Stomach (tissue), 4 donors: Measurements from ENCODE around the gene ABR.

Experiments used
- EP300 ChIP-seq: sonication (generic); formaldehyde crosslinking; IDR thresholded peaks from one replicate; pipeline ENCODE4 v1.6.1; 2017; ENCODE audit warnings: antibody characterized with exemption
- POLR2AphosphoS5 ChIP-seq, 3 donors: sonication (generic); formaldehyde crosslinking; IDR thresholded peaks; one replicate each; pipeline ENCODE4 v1.6.1; 2016; ENCODE audit warnings: antibody characterized with exemption in 3 of 3
- TF ChIP-seq, protein P1 (sequence below), 7 experiments: fragments of 450-650 bp in 4 of 7; fragments of 200-600 bp in 3 of 7; sonication (generic) in 3 of 7; IDR thresholded peaks; one replicate each; pipeline ENCODE4 v1.5.1; 2016 to 2019; ENCODE audit warnings: antibody characterized with exemption in 7 of 7, control low read depth in 2 of 7, mild to moderate bottlenecking in 1 of 7

- TF ChIP-seq, protein P1, sequence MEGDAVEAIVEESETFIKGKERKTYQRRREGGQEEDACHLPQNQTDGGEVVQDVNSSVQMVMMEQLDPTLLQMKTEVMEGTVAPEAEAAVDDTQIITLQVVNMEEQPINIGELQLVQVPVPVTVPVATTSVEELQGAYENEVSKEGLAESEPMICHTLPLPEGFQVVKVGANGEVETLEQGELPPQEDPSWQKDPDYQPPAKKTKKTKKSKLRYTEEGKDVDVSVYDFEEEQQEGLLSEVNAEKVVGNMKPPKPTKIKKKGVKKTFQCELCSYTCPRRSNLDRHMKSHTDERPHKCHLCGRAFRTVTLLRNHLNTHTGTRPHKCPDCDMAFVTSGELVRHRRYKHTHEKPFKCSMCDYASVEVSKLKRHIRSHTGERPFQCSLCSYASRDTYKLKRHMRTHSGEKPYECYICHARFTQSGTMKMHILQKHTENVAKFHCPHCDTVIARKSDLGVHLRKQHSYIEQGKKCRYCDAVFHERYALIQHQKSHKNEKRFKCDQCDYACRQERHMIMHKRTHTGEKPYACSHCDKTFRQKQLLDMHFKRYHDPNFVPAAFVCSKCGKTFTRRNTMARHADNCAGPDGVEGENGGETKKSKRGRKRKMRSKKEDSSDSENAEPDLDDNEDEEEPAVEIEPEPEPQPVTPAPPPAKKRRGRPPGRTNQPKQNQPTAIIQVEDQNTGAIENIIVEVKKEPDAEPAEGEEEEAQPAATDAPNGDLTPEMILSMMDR (IDR thresholded peaks at IDR 0.05), result no peak
- TF ChIP-seq POLR2AphosphoS5 (IDR thresholded peaks at IDR 0.05) (no peak), EP300 (no peak)
Observed at GRCh38 chr17:1123921-1124715, 55.7 kb downstream of the ABR start.
